CD4-positive, alpha-beta T cell treated with Interleukin-15 for 1 hour (primary cell): Measurements from ENCODE around the gene ACTL8.

Source experiments
- DNase-seq: peaks from one replicate; pipeline ENCODE4 v3.0.0-alpha.2; 2020

The ACTL8 gene

DNA sequence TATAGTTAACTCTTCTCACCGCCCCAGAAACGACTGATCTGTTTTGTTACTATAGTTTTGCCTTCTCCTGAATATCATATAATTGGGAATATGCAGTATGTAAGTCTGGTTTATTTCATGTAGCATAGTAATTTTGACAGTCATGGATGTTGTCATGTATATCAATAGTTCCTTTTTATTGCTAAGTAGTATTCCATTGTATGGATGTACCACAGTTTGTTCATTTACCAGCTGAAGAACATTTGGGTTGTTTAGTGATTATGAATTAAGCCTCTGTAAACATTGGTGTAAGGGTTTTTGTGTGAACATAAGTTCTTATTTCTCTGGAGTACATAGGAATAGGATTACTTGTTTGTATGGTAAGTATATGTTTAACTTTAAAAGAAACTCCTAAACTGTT is 55.5 kb downstream of the ACTL8 start:
- no peak for DNase-seq

DNA sequence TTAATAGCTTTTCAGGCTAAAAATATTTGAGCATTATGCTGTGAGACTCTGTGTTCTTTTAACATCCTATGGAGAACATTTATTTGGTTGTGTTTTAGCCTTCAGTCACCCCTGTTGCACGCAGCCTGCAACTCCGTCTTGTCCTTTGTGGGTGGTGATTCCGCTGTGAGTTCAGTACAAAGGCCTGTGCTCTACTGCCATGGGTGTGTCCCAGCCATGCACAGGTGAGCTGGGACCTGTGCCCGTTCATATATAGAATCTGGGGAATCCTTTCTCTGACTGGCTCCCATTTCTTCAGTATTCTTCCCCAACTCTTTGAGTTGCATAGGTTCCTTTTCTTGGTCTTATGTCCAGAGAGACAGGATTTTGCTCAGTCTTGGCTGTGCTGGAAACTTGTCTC is 61.4 kb downstream of the ACTL8 start:
- DNase-seq: no peak

DNA sequence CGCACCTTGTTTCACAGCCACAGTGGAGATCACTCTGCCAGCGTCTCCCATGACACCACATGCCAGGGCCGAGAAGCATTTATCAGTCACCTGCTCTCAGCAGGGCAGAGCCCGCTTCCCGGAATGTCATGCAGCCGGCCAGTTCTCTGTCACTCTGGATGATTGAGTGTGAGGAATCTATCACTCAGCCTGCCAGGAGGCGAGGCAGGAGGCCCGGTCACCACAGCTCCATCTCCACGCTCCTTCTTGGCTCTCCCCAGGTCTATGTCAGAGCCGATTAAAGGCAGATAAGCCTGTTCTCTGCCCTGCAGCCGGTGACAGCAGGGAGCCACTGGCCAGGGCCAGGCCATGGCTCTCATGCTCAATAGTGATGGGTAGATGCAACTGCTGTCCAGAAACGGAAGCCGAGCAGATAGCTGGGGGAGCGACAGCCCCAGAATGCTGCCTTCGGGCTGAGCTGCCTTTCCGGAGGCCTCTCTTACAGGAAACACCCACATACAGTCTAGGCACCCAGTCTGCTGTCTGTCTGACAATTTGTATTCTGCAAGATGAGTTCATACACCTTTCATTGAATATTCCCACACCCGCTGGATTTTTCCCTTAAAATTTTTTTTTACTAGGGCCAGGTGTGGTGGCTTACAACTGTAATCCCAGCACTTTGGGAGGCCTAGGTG is 64.1 kb downstream of the ACTL8 start:
- DNase-seq: no peak

DNA sequence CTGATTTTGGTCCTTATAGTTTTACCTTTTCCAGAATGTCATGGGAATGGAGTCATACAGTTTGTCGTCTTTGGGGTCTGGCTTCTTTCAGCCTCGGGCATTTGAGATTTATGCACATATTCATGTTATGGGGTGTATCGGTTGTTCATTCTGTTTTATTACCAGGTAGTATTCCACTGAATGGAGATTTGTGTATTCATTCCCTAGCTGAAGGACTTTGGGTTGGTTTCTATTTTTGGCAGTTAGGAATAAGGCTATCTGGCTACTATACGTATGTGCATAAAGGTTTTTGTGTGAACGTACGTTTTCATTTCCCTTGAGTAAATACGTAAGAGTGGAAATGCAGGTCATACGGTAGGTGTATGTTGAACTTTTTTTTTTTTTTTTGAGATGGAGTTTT is 65.1 kb downstream of the ACTL8 start:
- DNase-seq: no peak

DNA sequence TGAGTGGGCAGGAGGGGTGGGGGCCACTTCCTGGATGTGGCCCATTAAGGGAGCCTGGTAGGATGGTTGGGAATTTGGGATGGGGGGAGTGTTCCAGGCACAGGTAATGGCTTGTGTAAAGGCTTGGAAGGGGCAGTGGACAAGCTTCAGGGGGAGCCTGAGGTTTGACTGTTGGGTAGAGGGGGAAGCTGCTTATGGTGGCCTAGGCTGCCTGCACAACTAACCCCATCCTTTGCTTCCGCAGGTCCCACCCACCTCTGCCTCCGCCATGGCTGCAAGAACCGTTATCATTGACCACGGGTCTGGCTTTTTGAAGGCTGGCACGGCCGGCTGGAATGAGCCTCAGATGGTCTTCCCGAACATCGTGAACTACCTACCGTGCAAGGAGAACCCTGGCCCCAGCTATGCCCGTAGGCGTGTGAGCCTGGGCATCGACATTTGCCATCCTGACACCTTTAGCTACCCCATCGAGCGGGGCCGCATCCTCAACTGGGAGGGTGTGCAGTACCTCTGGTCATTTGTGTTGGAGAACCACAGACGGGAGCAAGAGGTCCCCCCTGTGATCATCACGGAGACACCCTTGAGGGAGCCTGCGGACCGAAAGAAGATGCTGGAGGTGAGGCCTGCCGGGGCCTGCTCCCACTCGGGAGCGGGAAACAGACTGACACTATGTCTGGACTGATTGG is 67.8 kb downstream of the ACTL8 start:
- no peak for DNase-seq

DNA sequence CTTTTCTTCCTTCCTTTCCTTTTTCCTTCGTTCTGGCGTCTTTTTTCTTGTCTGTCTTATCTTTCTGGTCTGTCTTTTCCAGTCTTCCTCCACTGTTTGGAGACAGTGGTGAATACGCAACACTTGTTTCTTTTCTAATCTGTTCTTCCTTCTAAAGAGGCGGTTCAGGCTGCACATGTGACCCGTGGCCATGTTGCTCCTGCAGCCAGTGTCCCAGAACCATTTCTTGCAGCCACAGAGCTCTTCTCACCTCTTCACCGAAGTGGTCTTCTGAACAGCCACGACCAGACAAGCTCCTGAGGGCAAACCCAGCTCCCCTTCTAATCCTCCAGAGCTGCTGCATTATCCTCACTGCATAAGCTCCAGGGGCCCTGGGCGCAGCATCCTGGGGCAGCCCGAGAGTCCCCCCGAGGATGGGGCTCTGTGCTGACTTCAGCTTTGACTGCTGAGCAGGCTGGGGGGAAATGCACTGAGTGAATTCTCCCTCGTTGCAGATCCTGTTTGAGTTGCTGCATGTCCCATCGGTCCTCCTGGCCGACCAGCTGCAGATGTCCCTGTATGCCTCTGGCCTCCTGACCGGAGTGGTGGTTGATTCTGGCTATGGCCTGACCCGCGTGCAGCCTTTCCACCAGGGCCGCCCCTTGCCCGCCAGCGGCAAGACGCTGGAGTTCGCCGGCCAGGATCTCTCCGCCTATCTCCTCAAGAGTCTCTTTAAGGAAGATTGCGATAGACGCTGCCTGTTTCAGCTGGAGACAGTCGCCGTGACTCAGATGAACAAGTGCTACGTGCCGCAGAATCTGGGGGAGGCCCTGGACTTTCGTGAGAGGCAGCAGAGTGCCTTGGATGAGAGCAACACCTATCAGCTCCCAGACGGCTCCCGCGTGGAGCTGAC is 70.4 kb downstream of the ACTL8 start:
- DNase-seq: no peak

DNA sequence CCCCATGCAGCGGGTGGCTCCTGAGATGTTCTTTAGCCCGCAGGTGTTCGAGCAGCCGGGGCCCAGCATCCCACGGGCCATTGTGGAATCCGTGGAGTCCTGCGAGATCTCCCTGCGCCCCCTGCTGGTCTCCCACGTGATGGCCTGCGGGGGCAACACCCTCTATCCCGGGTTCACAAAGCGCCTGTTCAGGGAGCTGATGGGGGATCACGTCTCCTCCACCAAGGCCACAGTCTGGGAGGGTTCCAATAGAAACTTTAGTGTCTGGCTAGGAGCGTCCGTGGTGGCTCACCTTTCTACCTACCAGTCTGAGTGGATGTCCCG is 71.0 kb downstream of the ACTL8 start:
- no peak for DNase-seq

DNA sequence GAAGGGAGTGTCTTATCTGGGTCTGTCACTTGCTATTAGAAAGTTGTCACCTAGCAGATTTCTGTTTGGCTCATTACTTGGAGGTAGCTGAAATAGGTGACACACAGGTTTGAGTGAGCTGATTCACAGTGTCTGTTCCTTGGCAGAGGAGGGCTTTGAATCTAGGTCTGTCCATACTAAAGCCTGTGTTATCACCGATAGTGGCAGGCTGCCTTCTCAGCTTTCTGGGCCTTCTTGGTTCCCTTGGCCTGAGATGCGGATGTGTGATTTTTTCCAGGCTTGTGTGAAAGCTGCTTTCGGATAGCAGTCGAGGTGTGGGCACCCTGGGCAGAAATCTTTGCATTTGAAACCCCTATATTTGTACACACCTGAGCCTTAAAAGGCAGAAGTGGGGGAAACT is 73.9 kb downstream of the ACTL8 start:
- DNase-seq: no peak

DNA sequence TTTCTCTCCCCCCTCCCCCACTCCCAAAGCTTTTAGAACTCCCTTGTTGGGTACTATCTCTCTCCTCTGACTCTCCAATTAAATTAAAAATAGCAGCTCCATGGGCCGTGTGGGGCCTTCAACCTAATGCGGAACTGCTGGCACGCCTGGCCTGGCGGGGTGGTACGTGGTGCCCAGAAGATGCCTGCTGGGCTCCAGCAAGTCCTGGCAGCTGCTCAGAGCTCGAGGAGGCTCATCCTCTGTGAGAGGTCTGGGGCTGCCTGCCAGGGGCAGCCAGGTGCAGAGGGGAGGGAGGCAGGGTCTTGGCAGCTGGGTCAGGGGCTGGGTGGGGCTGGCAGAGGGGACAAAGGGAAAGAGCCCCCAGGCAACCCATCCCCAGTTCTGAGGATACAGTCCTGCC is 74.4 kb downstream of the ACTL8 start:
- DNase-seq: no peak

DNA sequence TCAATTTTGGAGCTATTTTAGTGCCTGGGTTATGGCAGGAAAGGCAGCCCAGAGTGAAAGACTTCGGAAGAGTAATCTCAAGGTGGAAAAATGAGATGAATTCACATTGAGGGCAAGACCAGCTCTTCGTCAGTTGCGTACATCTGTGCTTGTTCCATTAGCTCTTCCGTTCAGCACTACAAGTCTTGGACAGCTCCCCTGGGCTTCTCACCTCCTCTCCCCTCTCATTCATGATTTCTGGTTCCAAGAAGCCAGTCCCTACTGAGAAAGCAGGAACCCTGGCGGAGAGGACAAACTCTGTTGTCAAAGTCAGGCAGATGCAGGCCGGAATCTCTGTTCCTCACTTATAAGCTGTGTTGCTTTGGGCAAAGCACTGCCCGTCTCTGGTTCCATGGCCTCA is 76.5 kb downstream of the ACTL8 start:
- DNase-seq: no peak

DNA sequence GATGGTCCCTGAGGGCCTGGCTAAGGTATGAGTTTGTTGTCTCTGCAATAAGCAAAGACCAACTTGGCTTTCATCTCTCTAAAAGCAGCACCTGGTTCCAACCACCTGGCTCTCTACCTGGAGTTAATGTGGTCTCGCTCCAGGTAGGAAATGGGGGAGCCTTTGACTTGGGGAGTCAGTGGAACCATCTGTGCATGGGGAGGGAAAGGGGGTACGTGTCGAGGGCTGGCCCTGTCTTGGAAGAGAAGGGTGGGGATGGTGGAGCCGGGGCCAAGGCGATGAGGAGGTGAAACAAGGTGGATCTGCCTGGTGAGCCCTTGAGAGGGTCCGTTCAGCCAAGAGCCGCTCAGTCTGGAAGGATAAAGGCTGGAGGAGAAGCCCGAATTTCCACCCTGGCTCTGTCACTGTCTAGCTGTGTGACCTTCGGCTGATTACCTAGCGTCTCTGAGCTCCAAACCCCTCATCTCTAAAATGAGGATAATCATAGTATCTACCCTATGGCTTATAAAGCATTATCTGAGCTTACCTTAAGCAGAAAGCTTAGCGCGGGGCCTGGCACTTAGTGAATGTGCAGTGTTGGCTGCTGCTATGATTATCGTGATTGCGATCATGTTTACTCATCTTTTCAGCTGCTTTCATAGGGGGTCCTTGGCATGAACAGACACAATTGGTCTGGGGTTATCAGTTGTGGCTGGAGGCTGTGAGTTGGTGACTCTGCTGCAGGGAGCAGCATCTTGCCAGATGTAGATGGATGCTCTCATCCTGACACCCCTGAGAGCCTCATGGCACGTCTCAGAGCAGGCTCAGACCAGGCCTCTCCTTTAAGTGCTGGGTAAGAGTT is 78.7 kb downstream of the ACTL8 start:
- no peak for DNase-seq

DNA sequence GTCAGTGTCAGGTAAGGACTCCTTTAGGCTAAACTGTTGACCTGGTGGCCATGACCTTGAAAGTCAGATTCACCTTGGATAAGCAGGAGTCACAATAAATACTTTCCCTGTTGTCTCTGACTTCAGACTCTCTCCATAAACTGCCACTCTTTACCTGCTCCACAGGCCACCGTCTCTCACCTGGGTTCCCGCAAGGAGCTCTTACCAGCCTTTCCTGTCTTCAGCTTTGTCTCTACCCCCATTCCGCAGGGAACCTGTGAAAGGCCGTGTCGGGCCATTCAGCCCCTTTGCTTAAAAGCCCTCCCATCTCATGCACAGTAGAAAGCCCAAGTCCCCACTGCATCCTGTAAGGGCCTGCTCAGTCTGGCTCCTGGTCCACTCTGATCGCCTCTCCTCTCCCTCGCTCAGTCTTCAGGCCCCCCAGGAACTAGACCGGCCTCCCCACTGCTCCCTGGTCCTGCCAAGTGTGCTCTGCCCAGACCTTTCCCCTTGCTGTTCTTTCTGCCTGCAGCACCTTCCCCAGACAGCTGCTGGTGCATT is 79.5 kb downstream of the ACTL8 start:
- DNase-seq: no peak

DNA sequence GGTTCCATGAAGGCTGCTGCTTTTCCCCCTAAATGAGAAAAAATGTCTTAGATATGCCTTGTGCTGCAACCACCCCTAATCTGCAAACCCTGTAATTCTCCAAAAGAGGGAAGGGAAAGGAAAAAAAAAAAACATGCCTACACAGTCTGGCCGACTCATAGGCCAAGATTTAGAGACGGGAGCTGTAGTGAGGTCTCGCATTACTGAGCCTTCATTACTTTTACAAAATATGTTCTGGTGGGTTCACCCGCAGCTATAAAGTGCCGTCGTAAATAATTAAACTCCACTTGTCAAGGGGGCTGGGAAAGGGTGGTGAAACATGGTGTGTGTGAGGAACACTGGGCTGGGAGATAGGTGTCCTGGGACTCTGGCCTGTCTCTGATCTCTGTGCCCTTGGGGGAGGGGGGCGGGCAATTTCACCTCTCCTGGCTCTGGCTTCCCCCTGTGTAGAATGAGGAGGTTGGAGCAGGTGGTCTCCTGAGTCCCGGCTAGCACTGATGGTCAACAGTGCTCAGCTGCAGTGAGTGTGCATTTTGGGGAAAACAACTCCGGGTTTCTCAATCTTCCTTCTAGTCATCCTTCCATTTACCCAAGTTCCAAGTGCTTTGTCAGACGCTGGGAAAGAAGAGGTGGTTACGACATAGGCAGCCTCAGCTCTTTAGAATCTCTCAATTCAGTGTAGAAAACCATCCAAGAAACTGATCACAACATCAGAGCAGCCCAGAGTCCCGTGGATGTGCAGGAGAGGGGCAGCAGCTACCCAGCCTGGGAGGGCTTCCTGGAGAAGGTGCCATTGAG is 82.3 kb downstream of the ACTL8 start:
- DNase-seq: no peak

DNA sequence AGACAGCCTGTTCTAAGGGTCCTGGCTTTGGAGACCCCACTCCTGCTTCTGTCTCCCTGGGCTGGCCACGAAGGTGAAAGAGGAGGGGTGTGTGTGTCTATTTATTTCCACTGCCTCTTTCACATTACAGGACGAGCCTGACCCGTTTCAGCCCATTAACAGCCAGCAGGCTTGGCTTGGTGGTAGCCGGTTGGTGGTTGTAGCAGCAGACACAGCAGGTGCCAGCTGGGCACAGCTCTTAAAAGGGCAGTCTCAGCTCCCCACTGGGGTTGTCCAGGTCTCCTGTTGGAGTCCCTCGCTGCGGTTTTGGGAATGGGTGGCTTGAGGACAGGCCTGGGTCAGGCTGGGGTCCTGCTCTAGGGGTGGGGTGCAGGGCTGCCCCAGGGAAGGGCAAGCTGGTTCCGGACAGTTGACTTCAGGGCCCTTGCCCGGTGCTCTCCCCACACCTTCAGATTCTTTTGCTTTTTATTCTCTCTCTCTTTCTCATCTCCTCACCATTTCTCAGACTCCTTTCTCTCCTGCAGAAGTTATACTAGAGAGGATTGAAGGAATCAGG is 84.6 kb downstream of the ACTL8 start:
- DNase-seq: no peak

DNA sequence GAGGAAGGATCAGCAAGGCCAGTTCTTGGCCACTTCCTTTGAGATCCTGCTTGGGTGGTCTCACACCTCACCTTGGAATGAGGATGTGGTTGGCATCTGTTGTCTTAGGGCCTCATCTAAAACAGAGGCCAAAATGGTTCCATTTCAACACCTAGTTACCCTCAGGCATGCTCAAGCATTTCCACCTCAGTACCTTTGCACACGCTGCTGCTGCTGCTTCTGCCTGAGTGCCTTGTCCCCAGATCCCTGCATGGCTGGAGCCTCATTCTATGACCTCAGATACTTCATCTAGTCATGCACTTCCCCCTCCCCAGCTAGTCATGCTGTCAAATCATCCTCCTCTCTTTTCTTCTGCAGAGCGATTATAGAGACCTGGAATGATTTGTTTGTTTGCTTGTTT is 86.8 kb downstream of the ACTL8 start:
- no peak for DNase-seq

DNA sequence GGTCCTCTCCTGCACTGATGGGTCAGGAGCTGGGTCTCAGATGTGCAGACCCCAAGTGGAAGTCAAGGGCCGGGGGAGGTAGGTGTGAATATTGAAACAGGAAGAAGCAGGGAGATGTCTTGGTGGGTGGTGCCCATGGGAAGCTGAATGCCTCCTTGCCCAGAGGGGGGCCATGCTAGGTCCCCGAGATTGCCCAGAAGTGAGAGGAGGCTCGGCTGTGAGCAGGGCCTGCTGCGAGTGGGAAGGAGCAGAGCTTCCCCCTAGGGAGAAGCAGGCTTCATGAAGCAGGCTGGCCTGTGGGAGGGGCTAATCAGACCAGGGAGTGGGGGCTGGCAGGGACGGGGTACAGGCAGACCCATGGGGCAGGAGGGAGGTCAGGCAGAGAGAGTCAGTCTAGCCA is 87.6 kb downstream of the ACTL8 start:
- no peak for DNase-seq

DNA sequence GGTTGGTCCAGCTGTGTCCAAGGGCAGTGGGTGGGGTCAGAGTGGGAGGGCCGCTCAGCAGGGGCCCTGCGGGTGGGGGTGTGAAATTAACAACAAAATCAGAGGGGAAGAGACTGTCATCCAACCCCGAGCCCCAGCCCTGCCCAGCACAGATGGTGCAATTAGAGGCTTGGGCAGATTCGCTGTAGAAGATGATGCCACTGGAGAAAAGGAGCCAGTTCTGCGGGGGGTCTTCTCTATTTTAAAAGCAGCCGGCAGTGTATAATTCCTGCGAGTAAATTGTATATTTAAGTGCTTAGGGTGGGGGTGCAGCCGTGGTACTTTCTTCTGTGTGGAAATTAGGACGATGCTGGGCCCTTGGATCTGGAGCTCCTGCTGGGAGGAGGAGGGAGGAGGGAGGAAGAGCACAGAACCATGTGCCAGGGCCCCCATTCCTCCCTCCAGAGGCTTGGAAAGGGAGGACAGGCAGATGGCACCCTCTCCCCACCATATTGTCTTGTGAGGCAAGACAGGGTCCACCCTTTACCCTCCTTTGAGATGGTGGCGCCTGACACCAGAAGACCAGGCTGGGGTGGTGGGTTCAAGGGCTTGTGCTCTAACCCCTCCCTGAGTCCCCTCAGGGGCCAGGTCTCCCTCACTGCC is 89.2 kb downstream of the ACTL8 start:
- DNase-seq: no peak

DNA sequence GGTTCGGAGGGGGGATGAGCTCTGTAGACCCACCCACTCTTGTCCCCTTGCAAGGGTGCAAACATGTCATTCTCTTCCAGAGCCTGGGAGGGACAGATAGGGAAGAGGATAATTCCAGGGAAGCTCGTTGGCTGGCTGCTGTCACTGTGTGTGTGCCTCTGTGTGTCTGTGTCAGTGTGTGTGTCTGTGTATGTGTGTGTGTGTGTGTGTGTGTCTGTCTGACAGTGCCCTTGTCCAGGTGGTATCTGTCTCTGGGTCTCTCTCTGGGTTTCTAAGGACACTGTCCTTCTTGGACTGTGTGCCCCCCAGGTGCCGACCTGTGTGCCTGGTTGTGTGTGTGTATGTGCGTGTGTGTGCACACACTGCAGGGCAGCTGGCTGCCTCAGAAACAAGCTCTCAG is 90.5 kb downstream of the ACTL8 start:
- DNase-seq: no peak

DNA sequence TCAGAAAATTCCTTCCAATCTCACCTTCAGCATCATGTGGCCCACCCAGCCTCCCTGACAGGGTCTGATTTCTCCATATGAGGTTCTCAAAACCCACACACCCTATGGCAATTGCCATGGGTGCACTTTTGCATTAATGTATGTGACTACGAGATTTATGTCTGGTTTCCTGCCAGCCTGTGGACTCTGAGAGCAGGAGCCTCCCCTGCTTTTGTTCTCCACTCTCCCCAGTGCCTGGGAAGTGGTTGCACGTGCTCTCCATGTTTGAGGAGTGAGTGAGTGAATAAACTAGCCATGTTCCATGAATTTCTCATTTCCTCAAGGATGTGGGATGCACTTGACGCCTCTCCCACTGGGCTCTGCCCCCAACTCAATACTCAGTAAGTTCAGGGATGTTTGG is 91.2 kb downstream of the ACTL8 start:
- no peak for DNase-seq

DNA sequence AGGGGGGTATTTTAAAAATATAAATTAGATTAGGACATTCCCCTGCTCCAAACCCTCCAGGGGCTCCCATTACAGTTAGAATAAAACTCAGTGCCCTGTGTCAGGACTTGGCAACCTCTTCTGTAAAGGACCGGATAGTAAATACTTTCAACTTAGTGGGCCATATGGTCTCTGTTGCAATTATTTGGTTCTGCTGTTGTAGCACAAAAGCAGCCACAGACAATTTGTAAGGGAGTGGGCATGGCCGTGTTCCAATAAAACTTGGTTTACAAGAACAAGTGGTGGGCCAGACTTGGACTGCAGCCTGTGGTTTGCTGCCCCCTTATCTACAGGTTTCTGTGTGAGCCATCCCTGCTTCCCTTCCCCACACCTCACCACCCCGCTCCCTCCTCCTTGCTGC is 92.0 kb downstream of the ACTL8 start:
- no peak for DNase-seq

DNA sequence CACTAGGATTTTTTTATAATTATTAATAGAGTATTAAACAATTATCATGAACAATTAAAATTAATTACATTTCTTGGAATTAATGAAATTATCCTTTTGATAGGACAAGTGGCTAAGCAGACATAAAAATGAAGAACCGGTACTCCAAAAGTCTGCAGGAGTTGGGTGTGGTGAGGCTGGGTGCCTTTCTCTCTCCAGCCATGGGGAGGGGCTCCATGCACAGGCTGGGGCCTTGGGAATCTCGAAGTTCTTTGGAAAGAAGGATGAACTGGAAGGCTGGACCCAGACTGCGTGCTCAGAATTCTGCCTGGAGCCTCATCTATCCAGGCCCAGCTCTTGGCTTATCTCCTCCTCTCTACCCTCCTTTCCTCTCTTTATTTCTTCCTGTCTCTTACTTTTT is 94.1 kb downstream of the ACTL8 start:
- no peak for DNase-seq
